ENCODE measurements around the gene GRIK2.

The GRIK2 gene

DNA sequence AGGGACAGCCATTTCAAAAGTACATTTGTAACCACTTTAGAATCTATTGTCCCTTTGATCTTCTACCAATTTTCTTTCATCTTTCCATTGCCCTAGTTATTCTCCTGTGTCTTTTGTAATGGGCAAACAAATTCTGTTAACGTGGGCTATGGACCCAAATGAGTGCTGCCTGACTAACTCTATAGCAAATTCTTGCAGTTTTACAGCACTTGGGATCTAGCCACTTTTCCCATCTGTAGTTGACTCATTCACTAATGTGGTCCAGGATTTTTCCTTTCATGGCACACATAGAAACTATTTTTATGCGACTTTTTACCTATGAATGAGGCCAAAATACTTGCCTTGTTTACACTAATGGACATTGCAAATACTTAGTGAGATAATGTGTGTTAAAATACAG is 52.0 kb downstream of the GRIK2 start:
- Histone ChIP-seq H3K9me3 (no peaks in the 10 kb centered on the region), H3K4me3 (no peak overlapping the region), H3K4me1 (peaks cover 32% of the 10 kb centered on the region), H3K36me3 (replicated peaks) (no peaks in the 10 kb centered on the region), H3K27me3 (ENCODE audit: low read depth) (no peaks in the 10 kb centered on the region)
- no peak for DNase-seq (ENCODE audit: low spot score in 2 of 2)
- in situ Hi-C loops (cut with MboI; ENCODE audit: low sequenced_read_pairs) = loop anchor here (25.0 kb wide), 1 partner anchor 167 kb away; no protein-coding TSS in a partner anchor

DNA sequence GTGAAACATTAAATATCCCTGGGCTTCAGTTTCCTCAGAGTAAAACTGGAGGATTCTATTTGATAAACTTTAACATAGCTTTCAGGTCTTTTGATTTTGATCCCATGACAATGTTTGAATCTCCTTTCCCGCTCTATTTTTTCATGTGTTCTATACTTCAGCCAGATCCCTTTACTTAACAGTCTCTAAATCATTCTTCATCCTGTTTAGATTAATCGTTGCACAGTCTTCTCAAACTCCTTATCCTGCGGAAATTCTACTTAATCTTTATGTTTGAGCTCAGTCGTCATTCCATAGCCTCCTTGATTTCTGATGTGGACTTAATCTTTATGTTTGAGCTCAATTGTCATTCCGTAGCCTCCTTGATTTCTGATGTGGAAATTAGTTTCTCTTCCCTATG is 57.4 kb downstream of the GRIK2 start:
- Histone ChIP-seq H3K9me3 (no peaks in the 10 kb centered on the region), H3K4me3 (no peak overlapping the region), H3K27me3 (ENCODE audit: low read depth) (no peaks in the 10 kb centered on the region), H3K36me3 (replicated peaks) (no peaks in the 10 kb centered on the region), H3K4me1 (peaks cover 34% of the 10 kb centered on the region)
- DNase-seq (ENCODE audit: low spot score in 2 of 2) = no peak
- in situ Hi-C loops (cut with MboI; ENCODE audit: low sequenced_read_pairs) = no loop called here

- H3K9me3 ChIP-seq = no peaks in the 10 kb centered on the region
- no peak overlapping the region for H3K4me3 ChIP-seq
- DNase-seq (ENCODE audit: low spot score in 2 of 2) = no peak
- peaks cover 34% of the 10 kb centered on the region for H3K4me1 ChIP-seq
- no peaks in the 10 kb centered on the region for H3K27me3 ChIP-seq (ENCODE audit: low read depth)
- H3K36me3 ChIP-seq (replicated peaks) = no peaks in the 10 kb centered on the region
- in situ Hi-C loops (cut with MboI; ENCODE audit: low sequenced_read_pairs) = no loop called here
Measured at GRCh38 chr6:101451981-101452380, 58.5 kb downstream of the GRIK2 start.

DNA sequence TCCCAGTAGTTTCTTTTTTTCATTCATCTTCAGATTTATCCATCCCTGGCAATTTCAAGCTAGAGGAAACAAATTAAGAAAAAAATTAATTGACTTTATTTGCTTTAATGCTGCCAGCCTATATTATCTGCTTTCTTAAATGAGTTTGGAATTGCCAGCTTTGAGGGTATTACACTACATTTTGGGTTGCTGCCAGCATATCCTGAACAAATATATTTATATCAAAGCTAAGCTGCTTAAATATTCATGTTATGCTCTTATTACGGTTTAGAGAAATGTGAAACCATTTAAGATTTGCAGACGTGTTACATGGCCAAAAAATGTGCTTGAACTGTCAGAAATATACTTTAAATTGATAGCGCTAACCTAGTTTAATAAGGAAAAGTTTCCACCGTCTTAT is 59.7 kb downstream of the GRIK2 start:
- H3K4me1 ChIP-seq = peaks cover 26% of the 10 kb centered on the region
- in situ Hi-C loops (cut with MboI; ENCODE audit: low sequenced_read_pairs) = no loop called here
- no peaks in the 10 kb centered on the region for H3K27me3 ChIP-seq (ENCODE audit: low read depth)
- H3K9me3 ChIP-seq = no peaks in the 10 kb centered on the region
- H3K36me3 ChIP-seq (replicated peaks) = no peaks in the 10 kb centered on the region
- DNase-seq (ENCODE audit: low spot score in 2 of 2) = no peak
- no peak overlapping the region for H3K4me3 ChIP-seq

DNA sequence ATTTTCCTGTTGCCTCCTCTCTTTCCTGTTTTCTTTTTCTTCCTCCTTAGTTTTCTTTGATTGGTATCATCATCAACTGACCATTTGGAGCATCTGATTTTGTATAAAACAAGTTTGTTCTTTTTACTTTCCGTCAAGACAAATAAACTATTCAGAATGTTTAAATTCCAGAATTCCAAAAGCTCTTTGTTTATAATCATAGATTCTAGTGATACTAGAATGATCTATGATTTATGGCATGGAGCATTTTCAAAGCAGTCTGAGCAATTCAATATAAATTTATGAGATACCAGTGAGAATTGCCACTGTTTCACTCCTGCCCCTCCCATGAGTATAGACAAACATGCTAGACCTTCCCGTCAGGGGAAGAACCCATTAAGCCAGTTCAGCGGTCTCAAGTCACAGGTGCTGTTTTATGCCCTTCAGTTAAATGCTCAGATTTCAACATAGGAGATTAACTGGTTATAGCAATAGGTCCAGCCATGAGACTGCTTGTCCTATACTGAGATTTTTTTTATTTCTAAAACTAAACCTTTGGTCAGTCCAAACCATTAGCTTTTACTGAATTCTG is 60.7 kb downstream of the GRIK2 start:
- in situ Hi-C loops (cut with MboI; ENCODE audit: low sequenced_read_pairs) = no loop called here
- DNase-seq (ENCODE audit: low spot score in 2 of 2) = no peak
- no peak overlapping the region for H3K4me3 ChIP-seq
- peaks cover 18% of the 10 kb centered on the region for H3K4me1 ChIP-seq
- H3K9me3 ChIP-seq = no peaks in the 10 kb centered on the region
- H3K36me3 ChIP-seq (replicated peaks) = no peaks in the 10 kb centered on the region
- H3K27me3 ChIP-seq (ENCODE audit: low read depth) = no peaks in the 10 kb centered on the region

- Histone ChIP-seq H3K4me3 (no peak overlapping the region), H3K4me1 (peaks cover 12% of the 10 kb centered on the region), H3K27me3 (ENCODE audit: low read depth) (no peaks in the 10 kb centered on the region), H3K9me3 (no peaks in the 10 kb centered on the region), H3K36me3 (replicated peaks) (no peaks in the 10 kb centered on the region)
- no peak for DNase-seq (ENCODE audit: low spot score in 2 of 2)
- in situ Hi-C loops (cut with MboI; ENCODE audit: low sequenced_read_pairs) = no loop called here
Measured at GRCh38 chr6:101458336-101458735, 64.8 kb downstream of the GRIK2 start.

GRCh38 chr6:101458826-101459225 is 65.3 kb downstream of the GRIK2 start:
- Histone ChIP-seq H3K36me3 (replicated peaks) (no peaks in the 10 kb centered on the region), H3K9me3 (no peaks in the 10 kb centered on the region), H3K4me3 (no peak overlapping the region), H3K27me3 (ENCODE audit: low read depth) (no peaks in the 10 kb centered on the region), H3K4me1 (peaks cover 9% of the 10 kb centered on the region)
- in situ Hi-C loops (cut with MboI; ENCODE audit: low sequenced_read_pairs) = no loop called here
- DNase-seq (ENCODE audit: low spot score in 2 of 2) = no peak

DNA sequence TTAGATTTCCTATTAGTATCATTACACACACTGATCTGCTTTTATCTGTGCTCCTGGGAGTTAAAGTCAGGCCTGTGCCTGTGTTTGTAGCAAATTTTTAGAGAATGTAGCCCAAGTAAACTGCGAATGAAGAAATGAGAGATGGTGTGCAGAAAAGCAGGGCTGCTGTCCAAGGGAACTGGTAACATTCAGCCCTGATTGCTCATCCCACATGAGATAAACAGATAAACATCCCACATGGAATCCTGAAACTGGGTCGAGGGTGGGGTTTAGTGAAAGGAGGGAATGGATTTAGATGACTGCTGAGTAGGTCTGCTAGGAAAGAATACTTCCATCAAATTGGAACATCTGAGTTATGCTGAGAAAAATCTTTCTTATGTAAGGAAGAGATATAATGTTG is 69.1 kb downstream of the GRIK2 start:
- Histone ChIP-seq H3K4me3 (no peak overlapping the region), H3K9me3 (no peaks in the 10 kb centered on the region), H3K27me3 (ENCODE audit: low read depth) (no peaks in the 10 kb centered on the region), H3K36me3 (replicated peaks) (no peaks in the 10 kb centered on the region), H3K4me1 (peaks cover 10% of the 10 kb centered on the region; the same call in 1 of the 2 replicates)
- in situ Hi-C loops (cut with MboI; ENCODE audit: low sequenced_read_pairs) = no loop called here
- no peak for DNase-seq (ENCODE audit: low spot score in 2 of 2)

DNA sequence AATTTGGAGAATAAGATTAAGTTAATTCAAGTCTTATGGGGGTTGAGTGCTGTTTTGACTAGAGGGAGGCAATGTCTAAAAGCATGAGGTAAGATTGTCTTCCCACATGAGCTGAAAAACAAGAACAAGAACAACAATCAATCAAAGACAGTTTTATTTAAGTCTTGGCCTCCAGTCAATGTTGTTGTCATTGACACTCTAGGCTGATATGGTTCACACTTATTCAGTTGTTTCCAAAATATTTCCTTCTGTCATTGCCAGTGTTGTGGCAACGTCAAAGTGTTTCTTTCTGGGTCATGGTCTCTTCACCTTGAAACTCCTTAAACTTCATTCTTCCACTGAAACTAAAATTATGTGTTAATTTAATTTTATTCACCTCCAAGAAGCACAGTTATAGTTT is 72.4 kb downstream of the GRIK2 start:
- no peak for DNase-seq (ENCODE audit: low spot score in 2 of 2)
- Histone ChIP-seq H3K27me3 (ENCODE audit: low read depth) (no peaks in the 10 kb centered on the region), H3K9me3 (no peaks in the 10 kb centered on the region), H3K36me3 (replicated peaks) (no peaks in the 10 kb centered on the region), H3K4me3 (no peak overlapping the region), H3K4me1 (peaks cover 11% of the 10 kb centered on the region; the same call in 1 of the 2 replicates)
- in situ Hi-C loops (cut with MboI; ENCODE audit: low sequenced_read_pairs) = no loop called here

- in situ Hi-C loops (cut with MboI; ENCODE audit: low sequenced_read_pairs) = no loop called here
- H3K27me3 ChIP-seq (ENCODE audit: low read depth) = no peaks in the 10 kb centered on the region
- H3K36me3 ChIP-seq (replicated peaks) = no peaks in the 10 kb centered on the region
- H3K4me1 ChIP-seq = peaks cover 12% of the 10 kb centered on the region
- H3K4me3 ChIP-seq = no peak overlapping the region
- no peaks in the 10 kb centered on the region for H3K9me3 ChIP-seq
- DNase-seq (ENCODE audit: low spot score in 2 of 2) = peak; percentile 8 to 87
Measured at GRCh38 chr6:101477436-101477835, 83.9 kb downstream of the GRIK2 start.

DNA sequence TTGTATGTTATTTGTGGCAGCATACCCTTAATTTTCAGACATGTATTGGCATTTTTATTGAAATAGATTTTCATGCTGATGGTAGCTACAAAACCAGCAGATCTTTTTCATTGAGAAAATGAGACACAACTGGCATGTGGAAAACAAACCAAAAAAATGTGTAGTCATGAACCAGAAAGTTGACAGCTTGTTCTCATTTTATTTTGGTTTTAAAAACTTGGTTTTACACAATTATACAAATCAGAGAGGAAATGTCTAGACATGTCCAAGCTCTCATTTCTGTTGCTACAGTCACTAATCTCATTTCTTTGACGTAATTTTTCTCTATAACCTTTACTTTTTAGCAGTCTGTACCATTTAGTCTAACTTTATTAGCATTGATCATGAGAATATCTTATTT is 85.4 kb downstream of the GRIK2 start:
- no peaks in the 10 kb centered on the region for H3K9me3 ChIP-seq
- H3K4me1 ChIP-seq = peaks cover 12% of the 10 kb centered on the region
- H3K36me3 ChIP-seq (replicated peaks) = no peaks in the 10 kb centered on the region
- no peaks in the 10 kb centered on the region for H3K27me3 ChIP-seq (ENCODE audit: low read depth)
- no peak overlapping the region for H3K4me3 ChIP-seq
- DNase-seq (ENCODE audit: low spot score in 2 of 2) = no peak
- in situ Hi-C loops (cut with MboI; ENCODE audit: low sequenced_read_pairs) = no loop called here

DNA sequence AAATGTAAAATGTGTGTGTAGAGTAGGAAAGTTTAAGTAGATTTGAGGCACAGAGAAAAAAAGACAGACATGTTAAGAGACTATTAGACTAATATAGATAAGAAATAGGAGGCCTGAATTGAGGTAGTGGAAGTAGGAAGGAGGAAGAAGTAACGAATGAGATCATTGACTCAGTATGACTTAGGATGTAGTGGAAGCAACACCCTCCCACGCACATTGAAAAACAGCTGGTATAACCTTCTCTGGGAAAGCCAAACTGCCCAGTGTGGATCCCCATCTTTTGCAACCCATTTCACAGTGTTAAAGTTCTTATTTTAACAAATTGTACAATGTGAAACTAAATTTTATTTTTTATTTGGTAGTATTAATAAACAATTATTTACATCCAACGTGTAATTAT is 89.1 kb downstream of the GRIK2 start:
- H3K9me3 ChIP-seq = no peaks in the 10 kb centered on the region
- no peak overlapping the region for H3K4me3 ChIP-seq
- in situ Hi-C loops (cut with MboI; ENCODE audit: low sequenced_read_pairs) = no loop called here
- H3K27me3 ChIP-seq (ENCODE audit: low read depth) = no peaks in the 10 kb centered on the region
- H3K4me1 ChIP-seq = peaks cover 27% of the 10 kb centered on the region
- DNase-seq (ENCODE audit: low spot score in 2 of 2) = no peak
- H3K36me3 ChIP-seq (replicated peaks) = no peaks in the 10 kb centered on the region

DNA sequence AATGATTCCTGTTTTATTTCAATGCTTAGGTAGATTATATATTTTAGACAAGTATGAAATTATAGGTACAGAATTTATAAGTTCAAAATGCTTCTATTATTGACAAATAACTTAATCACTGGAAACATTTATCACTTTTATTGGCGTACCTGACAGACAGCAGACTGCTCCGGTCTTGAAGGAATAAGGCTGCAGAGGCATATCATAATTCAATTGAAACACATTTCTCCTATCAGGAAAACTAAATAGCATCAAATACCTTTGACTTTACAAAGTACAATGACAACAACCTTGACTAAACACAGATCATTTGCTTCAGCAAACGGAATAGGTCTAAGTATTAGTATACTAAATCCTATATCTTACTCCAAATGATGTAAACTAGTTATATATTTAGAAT is 91.3 kb downstream of the GRIK2 start:
- in situ Hi-C loops (cut with MboI; ENCODE audit: low sequenced_read_pairs) = no loop called here
- DNase-seq (ENCODE audit: low spot score in 2 of 2) = no peak

DNA sequence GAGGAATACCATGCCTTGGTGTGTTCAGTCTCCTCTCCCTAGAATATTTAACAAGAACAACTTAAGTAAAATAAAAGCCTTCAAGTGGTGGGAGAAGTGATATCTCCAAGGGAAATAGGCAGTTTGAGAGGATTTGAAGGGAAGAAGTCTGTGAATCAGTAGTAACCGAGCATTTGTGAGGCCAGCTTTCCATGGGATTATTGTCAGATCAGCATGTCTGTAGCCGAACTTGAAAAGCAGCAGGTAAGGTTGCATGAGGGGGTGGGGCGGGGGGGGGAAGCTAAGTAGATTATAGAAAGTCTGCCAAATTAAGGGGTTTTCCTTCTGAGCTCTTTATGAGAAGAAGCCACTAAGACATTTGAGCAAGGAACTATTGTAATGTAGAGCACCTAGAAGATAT is 92.6 kb downstream of the GRIK2 start:
- no peaks in the 10 kb centered on the region for H3K36me3 ChIP-seq (replicated peaks)
- peaks cover 25% of the 10 kb centered on the region for H3K4me1 ChIP-seq
- H3K4me3 ChIP-seq = no peak overlapping the region
- H3K27me3 ChIP-seq (ENCODE audit: low read depth) = no peaks in the 10 kb centered on the region
- in situ Hi-C loops (cut with MboI; ENCODE audit: low sequenced_read_pairs) = no loop called here
- H3K9me3 ChIP-seq = no peaks in the 10 kb centered on the region
- DNase-seq (ENCODE audit: low spot score in 2 of 2) = peak in 1 of 2 experiments; percentile 25

More for the DNA sequence above, 91.3 kb downstream of the GRIK2 start:
- peaks cover 25% of the 10 kb centered on the region for H3K4me1 ChIP-seq
- no peaks in the 10 kb centered on the region for H3K27me3 ChIP-seq (ENCODE audit: low read depth)
- no peaks in the 10 kb centered on the region for H3K9me3 ChIP-seq
- H3K36me3 ChIP-seq (replicated peaks) = no peaks in the 10 kb centered on the region
- no peak overlapping the region for H3K4me3 ChIP-seq

DNA sequence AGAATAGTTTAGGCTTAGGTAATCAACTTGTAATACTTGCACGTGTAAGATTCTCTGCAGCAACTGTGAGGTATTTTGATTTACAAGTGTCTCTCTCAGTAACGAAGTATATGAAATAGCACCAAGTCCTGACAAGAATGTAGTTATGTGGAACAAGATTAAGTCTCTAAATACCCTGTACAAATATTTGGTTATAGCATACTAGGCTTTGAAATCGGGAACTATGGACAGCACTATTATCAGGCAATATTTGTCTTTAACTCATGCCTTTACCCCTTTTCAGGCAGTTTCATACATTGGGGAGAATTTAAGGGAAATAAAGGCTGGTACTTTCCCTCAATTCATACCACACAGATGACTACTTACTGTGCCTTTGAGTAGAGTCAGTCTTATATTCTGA is 93.2 kb downstream of the GRIK2 start:
- no peak for DNase-seq (ENCODE audit: low spot score in 2 of 2)
- in situ Hi-C loops (cut with MboI; ENCODE audit: low sequenced_read_pairs) = no loop called here
- H3K36me3 ChIP-seq (replicated peaks) = no peaks in the 10 kb centered on the region
- no peak overlapping the region for H3K4me3 ChIP-seq
- H3K9me3 ChIP-seq = no peaks in the 10 kb centered on the region
- H3K27me3 ChIP-seq (ENCODE audit: low read depth) = no peaks in the 10 kb centered on the region
- peaks cover 25% of the 10 kb centered on the region for H3K4me1 ChIP-seq
